PFSK-1 (cell line): ENCODE data around the gene GRAMD1C.

Experiments
- FOXP2 ChIP-seq: optimal IDR thresholded peaks from 2 replicates; pipeline ENCODE3; 2011; ENCODE audit warnings: borderline replicate concordance, control low read depth, inconsistent platforms; ENCODE audit not compliant: insufficient read depth; ENCODE audit errors: extremely low read length, extremely low read depth
- POLR2AphosphoS5 ChIP-seq: IDR thresholded peaks from 2 replicates; pipeline ENCODE4 v1.6.1; 2012; ENCODE audit warnings: low read depth, mild to moderate bottlenecking, control low read depth, low read length, moderate library complexity
- SIN3A ChIP-seq: IDR thresholded peaks from 2 replicates; pipeline ENCODE4 v1.6.1; 2012; ENCODE audit warnings: mild to moderate bottlenecking, low read length, moderate library complexity, borderline replicate concordance; ENCODE audit not compliant: insufficient read depth
- TAF1 ChIP-seq: IDR thresholded peaks from 2 replicates; pipeline ENCODE4 v1.6.1; 2012; ENCODE audit warnings: low read length, control low read depth, borderline replicate concordance; ENCODE audit not compliant: insufficient read depth
- TF ChIP-seq, protein P1 (sequence below), 2 experiments: IDR thresholded peaks; 2 replicates each; pipeline versions ENCODE4 v1.6.1 to v1.8.0; 2011 to 2012; ENCODE audit warnings: low read depth in 2 of 2, low read length in 2 of 2, control low read depth in 1 of 2, inconsistent platforms in 1 of 2, mild to moderate bottlenecking in 1 of 2, moderate library complexity in 1 of 2; ENCODE audit not compliant: insufficient read depth in 1 of 2

The GRAMD1C gene

GRCh38 chr3:113878403-113878802 lies 39.8 kb downstream of the GRAMD1C start:
- TF ChIP-seq SIN3A, result no peak
- TF ChIP-seq, protein P1, sequence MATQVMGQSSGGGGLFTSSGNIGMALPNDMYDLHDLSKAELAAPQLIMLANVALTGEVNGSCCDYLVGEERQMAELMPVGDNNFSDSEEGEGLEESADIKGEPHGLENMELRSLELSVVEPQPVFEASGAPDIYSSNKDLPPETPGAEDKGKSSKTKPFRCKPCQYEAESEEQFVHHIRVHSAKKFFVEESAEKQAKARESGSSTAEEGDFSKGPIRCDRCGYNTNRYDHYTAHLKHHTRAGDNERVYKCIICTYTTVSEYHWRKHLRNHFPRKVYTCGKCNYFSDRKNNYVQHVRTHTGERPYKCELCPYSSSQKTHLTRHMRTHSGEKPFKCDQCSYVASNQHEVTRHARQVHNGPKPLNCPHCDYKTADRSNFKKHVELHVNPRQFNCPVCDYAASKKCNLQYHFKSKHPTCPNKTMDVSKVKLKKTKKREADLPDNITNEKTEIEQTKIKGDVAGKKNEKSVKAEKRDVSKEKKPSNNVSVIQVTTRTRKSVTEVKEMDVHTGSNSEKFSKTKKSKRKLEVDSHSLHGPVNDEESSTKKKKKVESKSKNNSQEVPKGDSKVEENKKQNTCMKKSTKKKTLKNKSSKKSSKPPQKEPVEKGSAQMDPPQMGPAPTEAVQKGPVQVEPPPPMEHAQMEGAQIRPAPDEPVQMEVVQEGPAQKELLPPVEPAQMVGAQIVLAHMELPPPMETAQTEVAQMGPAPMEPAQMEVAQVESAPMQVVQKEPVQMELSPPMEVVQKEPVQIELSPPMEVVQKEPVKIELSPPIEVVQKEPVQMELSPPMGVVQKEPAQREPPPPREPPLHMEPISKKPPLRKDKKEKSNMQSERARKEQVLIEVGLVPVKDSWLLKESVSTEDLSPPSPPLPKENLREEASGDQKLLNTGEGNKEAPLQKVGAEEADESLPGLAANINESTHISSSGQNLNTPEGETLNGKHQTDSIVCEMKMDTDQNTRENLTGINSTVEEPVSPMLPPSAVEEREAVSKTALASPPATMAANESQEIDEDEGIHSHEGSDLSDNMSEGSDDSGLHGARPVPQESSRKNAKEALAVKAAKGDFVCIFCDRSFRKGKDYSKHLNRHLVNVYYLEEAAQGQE (IDR thresholded peaks at IDR 0.05; ENCODE audit: insufficient read depth in 1 of 2, low read depth in 2 of 2, low read length in 2 of 2), result no peak
- no peak for TF ChIP-seq POLR2AphosphoS5
- no peak for TF ChIP-seq FOXP2
- TF ChIP-seq TAF1, result no peak

DNA sequence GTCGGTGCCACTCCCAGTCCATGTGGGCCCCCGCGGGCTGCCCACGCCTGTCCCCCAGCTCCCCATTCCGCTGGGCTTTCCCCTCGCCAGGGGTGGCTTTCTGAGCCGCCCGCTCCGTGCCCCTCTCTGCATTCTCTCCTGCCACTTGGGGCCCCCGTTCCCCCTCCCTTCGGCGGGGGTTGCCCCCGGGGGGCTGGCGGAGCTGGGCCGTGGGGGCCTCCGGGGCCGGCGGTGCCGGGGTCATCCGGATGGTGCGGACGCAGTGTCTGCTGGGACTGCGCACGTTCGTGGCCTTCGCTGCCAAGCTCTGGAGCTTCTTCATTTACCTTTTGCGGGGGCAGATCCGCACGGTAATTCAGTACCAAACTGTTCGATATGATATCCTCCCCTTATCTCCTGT lies 46.5 kb downstream of the GRAMD1C start:
- TF ChIP-seq FOXP2 (no peak), POLR2AphosphoS5 (no peak), SIN3A (no peak), TAF1 (no peak)
- TF ChIP-seq, protein P1 (IDR thresholded peaks at IDR 0.05; ENCODE audit: insufficient read depth in 1 of 2, low read depth in 2 of 2, low read length in 2 of 2), result no peak

- TF ChIP-seq, protein P1 (IDR thresholded peaks at IDR 0.05; ENCODE audit: insufficient read depth in 1 of 2, low read depth in 2 of 2, low read length in 2 of 2), result no peak
- TF ChIP-seq SIN3A (no peak), TAF1 (no peak), FOXP2 (no peak), POLR2AphosphoS5 (no peak)
Measured at GRCh38 chr3:113890256-113890900, 51.8 kb downstream of the GRAMD1C start.

DNA sequence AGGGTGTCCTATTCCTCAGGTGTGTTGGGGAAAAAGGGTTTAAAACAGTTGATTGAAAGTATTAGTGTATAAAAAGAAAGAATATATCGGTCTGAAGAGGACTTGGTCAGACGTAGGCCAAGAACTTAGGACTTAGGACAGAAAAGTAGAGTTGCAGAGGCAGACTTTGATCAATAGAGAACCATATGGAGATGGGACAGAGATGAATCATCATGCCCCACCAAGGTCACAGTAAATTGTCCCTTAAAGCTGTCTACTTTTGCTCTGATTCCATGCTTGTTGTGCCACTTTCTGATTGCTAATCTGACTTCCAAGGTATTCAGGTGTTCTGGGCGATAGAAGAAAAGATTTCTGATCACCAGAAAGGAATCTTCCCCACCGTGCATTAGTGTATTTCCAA lies 56.3 kb downstream of the GRAMD1C start:
- TF ChIP-seq FOXP2 (no peak), TAF1 (no peak), SIN3A (no peak), POLR2AphosphoS5 (no peak)
- TF ChIP-seq, protein P1 (IDR thresholded peaks at IDR 0.05; ENCODE audit: insufficient read depth in 1 of 2, low read depth in 2 of 2, low read length in 2 of 2), result no peak

DNA sequence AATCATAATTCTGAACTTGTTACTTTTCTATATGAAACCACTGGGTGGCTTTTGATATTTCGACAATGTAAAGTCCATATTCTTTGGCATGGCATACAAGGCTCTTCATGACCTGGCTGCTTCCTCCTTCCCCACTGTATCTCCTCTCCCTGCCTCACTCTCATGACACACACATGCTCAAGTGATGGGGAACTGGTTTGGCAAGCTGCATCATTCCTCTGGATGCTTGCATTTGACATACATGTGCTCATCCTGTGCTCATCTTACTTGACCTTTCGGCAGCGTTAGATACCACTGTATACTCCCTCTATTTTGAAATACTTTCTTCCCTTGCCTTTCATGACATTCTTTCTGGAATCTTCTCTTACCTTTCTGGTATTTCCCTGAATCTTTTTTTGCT lies 57.4 kb downstream of the GRAMD1C start:
- TF ChIP-seq, protein P1 (IDR thresholded peaks at IDR 0.05; ENCODE audit: insufficient read depth in 1 of 2, low read depth in 2 of 2, low read length in 2 of 2), result no peak
- TF ChIP-seq POLR2AphosphoS5, result no peak
- TF ChIP-seq SIN3A, result no peak
- no peak for TF ChIP-seq FOXP2
- TF ChIP-seq TAF1, result no peak
